K562 (cell line): Measurements from ENCODE around the gene SLC39A5. TPM values are rescaled to one million over a fixed set of nuclear protein-coding genes. Genes with fewer than 3 reads are reported as not detected.
A peak's percentile ranks its signal among the peaks of the same experiment; 100 is the strongest.

ENCODE experiments used
- ARID4B ChIP-seq: sonication (generic); formaldehyde crosslinking; IDR thresholded peaks from 2 replicates; pipeline ENCODE4 v1.8.0; 2022; ENCODE audit warnings: mild to moderate bottlenecking, missing genetic modification reagents
- ATF7 ChIP-seq: fragments of 450-650 bp; IDR thresholded peaks from 2 replicates; pipeline ENCODE4 v1.7.1; 2014; ENCODE audit warnings: mild to moderate bottlenecking, moderate library complexity
- EP300 ChIP-seq: IDR thresholded peaks from 2 replicates; pipeline ENCODE4 v1.6.1; 2012; ENCODE audit warnings: low read length, improper control_type of control experiment
- FOS ChIP-seq: IDR thresholded peaks from 3 replicates; pipeline ENCODE4 v1.6.1; 2011; ENCODE audit not compliant: insufficient read length; ENCODE audit errors: extremely low read depth
- FOXA3 ChIP-seq, 2 experiments: fragments of 450-650 bp in 1 of 2; sonication (generic) in 1 of 2; formaldehyde crosslinking; IDR thresholded peaks in 1 of 2; conservative IDR thresholded peaks in 1 of 2; 2 replicates each; pipeline versions ENCODE4 v1.4.0 to v1.8.0; 2020 to 2022; ENCODE audit warnings: mild to moderate bottlenecking in 2 of 2, missing genetic modification reagents in 1 of 2
- FOXK2 ChIP-seq, 2 experiments: fragments of 450-650 bp; IDR thresholded peaks in 1 of 2; conservative IDR thresholded peaks in 1 of 2; 2 replicates each; pipeline ENCODE4 v1.6.1; 2016; ENCODE audit warnings: low read depth in 2 of 2, mild to moderate bottlenecking in 1 of 2
- FOXM1 ChIP-seq, 2 experiments: fragments of 450-650 bp in 1 of 2; sonication (generic) in 1 of 2; formaldehyde crosslinking in 1 of 2; IDR thresholded peaks; 2 replicates each; pipeline versions ENCODE4 v1.6.1 to v1.9.0; 2017 to 2022; ENCODE audit warnings: low read depth in 2 of 2, mild to moderate bottlenecking in 2 of 2, missing genetic modification reagents in 1 of 2, moderate library complexity in 1 of 2
- HDAC2 ChIP-seq: fragments of 450-650 bp; IDR thresholded peaks from 2 replicates; pipeline ENCODE4 v1.6.1; 2016; ENCODE audit warnings: mild to moderate bottlenecking
- KDM4B ChIP-seq, 2 experiments: fragments of 450-650 bp in 1 of 2; sonication (generic) in 1 of 2; IDR thresholded peaks; 2 replicates each; pipeline ENCODE4 v1.6.1; 2016 to 2017; ENCODE audit warnings: borderline replicate concordance in 2 of 2, antibody characterized with exemption in 1 of 2, low read depth in 1 of 2, mild to moderate bottlenecking in 1 of 2
- MAX ChIP-seq: sonication (generic); formaldehyde crosslinking; IDR thresholded peaks from 2 replicates; pipeline ENCODE4 v1.9.0; 2022; ENCODE audit warnings: mild to moderate bottlenecking, missing genetic modification reagents
- MAZ ChIP-seq, 2 experiments: fragments of 450-650 bp in 1 of 2; sonication (generic) in 1 of 2; formaldehyde crosslinking; IDR thresholded peaks in 1 of 2; conservative IDR thresholded peaks in 1 of 2; 2 replicates each; pipeline versions ENCODE4 v1.4.0 to v1.5.0; 2020; ENCODE audit warnings: mild to moderate bottlenecking in 1 of 2, missing genetic modification reagents in 1 of 2
- PRDM10 ChIP-seq: fragments of 450-650 bp; IDR thresholded peaks from 2 replicates; pipeline ENCODE4 v1.6.1; 2018; ENCODE audit not compliant: partially characterized antibody
- RFX5 ChIP-seq: IDR thresholded peaks from 2 replicates; pipeline ENCODE4 v1.6.1; 2011; ENCODE audit warnings: low read depth, mild to moderate bottlenecking, improper control_type of control experiment, low read length
- SRSF1 ChIP-seq: fragments of 200-400 bp; formaldehyde crosslinking; IDR thresholded peaks from 2 replicates; pipeline ENCODE4 v1.6.1; 2017; ENCODE audit warnings: mild to moderate bottlenecking, low read depth, low read length, moderate library complexity
- ZBTB26 ChIP-seq: fragments of 450-650 bp; formaldehyde crosslinking; IDR thresholded peaks from 2 replicates; pipeline ENCODE4 v1.4.0; 2022; ENCODE audit warnings: missing genetic modification characterization
- ZBTB7A ChIP-seq: IDR thresholded peaks from 2 replicates; pipeline ENCODE4 v1.6.1; 2011; ENCODE audit warnings: low read depth, mild to moderate bottlenecking, low read length, moderate library complexity, borderline replicate concordance; ENCODE audit not compliant: control insufficient read depth
- ZNF77 ChIP-seq: fragments of 250-450 bp; sonication (Bioruptor Pico); IDR thresholded peaks from 2 replicates; pipeline ENCODE4 v1.5.0; 2020
- polyA plus RNA-seq, 8 experiments: library from polyadenylated mRNA; depleted of rRNA in 4 of 8; stranded (reverse) in 5 of 8; unstranded in 3 of 8; fragments of >200 nt; fragmentation: Nextera tagmentation in 2 of 8; fragmentation: Illumina TruSeq in 1 of 8; extraction: Ambion mirVana in 2 of 8; extraction: Trizol in 1 of 8; gene quantifications; 2 replicates each; pipeline versions ENCODE4 v1.2.1 to v1.2.3, GENCODE V29; 2011 to 2014; ENCODE audit warnings: inconsistent platforms in 1 of 8, missing spikeins in 1 of 8
- total RNA-seq, 7 experiments: library from RNA; depleted of rRNA in 6 of 7; stranded (reverse); fragments of >200 nt in 6 of 7; fragmentation: Illumina TruSeq in 2 of 7; extraction: Trizol in 2 of 7; gene quantifications; 2 replicates each; pipeline versions ENCODE4 v1.2.1 to v1.2.3, GENCODE V29; 2011 to 2021; ENCODE audit warnings: low replicate concordance in 1 of 7

The SLC39A5 gene
- total and polyA plus RNA-seq, 9 of the 15 experiments (the other 6 are each of a cell fraction or from before 2014, with no cell fraction given): 0.08 to 0.10 TPM; not detected in 7

- peak; percentile 99 for TF ChIP-seq PRDM10
- TF ChIP-seq RFX5: no peak
- TF ChIP-seq ATF7: peak; percentile 92
- TF ChIP-seq EP300: no peak
- no peak for TF ChIP-seq FOXM1 (IDR thresholded peaks at IDR 0.05; ENCODE audit: low read depth)
- no peak for TF ChIP-seq FOXM1 (CRISPR knock-in tag; IDR thresholded peaks at IDR 0.05; ENCODE audit: low read depth)
- no peak for TF ChIP-seq FOXA3 (CRISPR knock-in tag; conservative IDR thresholded peaks at IDR 0.05 in 1 of 2, IDR thresholded peaks at IDR 0.05 in 1 of 2)
- 0 out of 2 replicates have a peak, but pooled peaks have one; percentile 12 for TF ChIP-seq ARID4B
- TF ChIP-seq KDM4B (IDR thresholded peaks at IDR 0.05; ENCODE audit: borderline replicate concordance in 2 of 2, low read depth in 1 of 2): no peak
- no peak for TF ChIP-seq ZNF77 (CRISPR knock-in tag)
- TF ChIP-seq FOS: no peak
- TF ChIP-seq SRSF1: no peak
- no peak for TF ChIP-seq ZBTB26 (CRISPR knock-in tag)
- TF ChIP-seq MAZ (CRISPR knock-in tag; conservative IDR thresholded peaks at IDR 0.05 in 1 of 2, IDR thresholded peaks at IDR 0.05 in 1 of 2): peak in 1 of 2 experiments; percentile 52; a peak in 2 of 4 replicates
- peak in 1 of 2 experiments; percentile 95; a peak in 2 of 4 replicates for TF ChIP-seq FOXK2 (conservative IDR thresholded peaks at IDR 0.05 in 1 of 2, IDR thresholded peaks at IDR 0.05 in 1 of 2; ENCODE audit: low read depth in 2 of 2)
- TF ChIP-seq HDAC2: 0 out of 2 replicates have a peak, but pooled peaks have one; percentile 16
- TF ChIP-seq ZBTB7A: peak; percentile 50; the same call in 1 of the 2 replicates
- no peak for TF ChIP-seq MAX
Measured at GRCh38 chr12:56221232-56221756, 8.6 kb upstream of the SLC39A5 start (continued).
